K562 (cell line): ENCODE measurements around the gene CPNE2. TPM values are rescaled to one million over a fixed set of nuclear protein-coding genes. Genes with fewer than 3 reads are reported as not detected.

Source experiments
- ATAC-seq: fragments of 200-7000 bp; cut with Tn5 transposase; 3 replicates; pipeline ENCODE4 v1.9.1; 2020; ENCODE audit warnings: moderate library complexity
- BruUV-seq: library from RNA; stranded (reverse); fragments of 400-500 nt; replicated peaks from 2 replicates; lab custom pipeline; 2021; lab: Mats Ljungman, UMichigan
- CTCF ChIA-PET: fragments of 300-600 bp; formaldehyde crosslinking; extraction: SDS; loops from one replicate; lab custom pipeline; 2021; ENCODE audit warnings: low intra/inter-chr PET ratio; lab: Yijun Ruan, JAX
- POLR2A ChIA-PET: fragments of 300-600, 350-650 bp; sonication (Branson Sonifier 250); formaldehyde crosslinking; extraction: SDS; loops from one replicate; lab custom pipeline; 2021; ENCODE audit warnings: antibody characterized with exemption, inconsistent platforms; lab: Yijun Ruan, JAX
- DNase-seq, 4 experiments: peaks; one replicate each; pipeline versions ENCODE4 v3.0.0 to v3.0.0-alpha.2; 2011 to 2018; ENCODE audit warnings: low spot score in 3 of 4, mixed read lengths in 3 of 4; ENCODE audit errors: extremely low read depth in 1 of 4
- FAIRE-seq: peaks from 2 replicates; lab custom pipeline; 2011; peaks lifted over from hg19 to GRCh38; lab: Jason Lieb, UNC
- H2AFZ ChIP-seq: 2 replicates; pipeline ENCODE4 v1.6.0; 2011; ENCODE audit warnings: low read depth, low read length, control low read depth, inconsistent platforms
- H3K27ac ChIP-seq: fragments of 200-600 bp; 3 replicates; pipeline ENCODE4 v1.8.0; 2011; ENCODE audit warnings: low read depth, mild to moderate bottlenecking, control low read depth, inconsistent platforms, low read length, moderate library complexity, mixed read lengths; ENCODE audit errors: extremely low read depth
- H3K27me3 ChIP-seq, 2 experiments: fragments of 300-600 bp in 1 of 2; 2 replicates in 1 of 2; 3 replicates in 1 of 2; pipeline versions ENCODE4 v1.6.0 to v1.8.0; 2011; ENCODE audit warnings: inconsistent platforms in 2 of 2, low read length in 2 of 2, mild to moderate bottlenecking in 1 of 2, mixed read lengths in 1 of 2, moderate library complexity in 1 of 2; ENCODE audit not compliant: control insufficient read depth in 2 of 2, insufficient read depth in 2 of 2
- H3K36me3 ChIP-seq: fragments of 300-600 bp; 3 replicates; pipeline ENCODE4 v1.8.0; 2011; ENCODE audit warnings: mild to moderate bottlenecking, low read length, inconsistent platforms; ENCODE audit not compliant: control insufficient read depth, insufficient read depth
- H3K4me1 ChIP-seq, 2 experiments: fragments of 200-600 bp in 1 of 2; replicated peaks in 1 of 2; 2 replicates in 1 of 2; 3 replicates in 1 of 2; pipeline versions ENCODE4 v1.5.1 to v1.8.0; 2011; ENCODE audit warnings: inconsistent platforms in 2 of 2, low read length in 2 of 2, mild to moderate bottlenecking in 1 of 2, mixed read lengths in 1 of 2, moderate library complexity in 1 of 2; ENCODE audit not compliant: control insufficient read depth in 2 of 2, insufficient read depth in 2 of 2
- H3K4me2 ChIP-seq: 2 replicates; pipeline ENCODE4 v1.6.1; 2011; ENCODE audit warnings: low read length, control low read depth, inconsistent platforms, mixed read lengths; ENCODE audit not compliant: insufficient read depth
- H3K4me3 ChIP-seq: fragments of 200-600 bp; sonication (generic), shearing (Covaris generic); 2 replicates; pipeline ENCODE4 v1.5.1; 2016; ENCODE audit warnings: control low read depth, inconsistent platforms
- H3K79me2 ChIP-seq: fragments of 200-600 bp; 3 replicates; pipeline ENCODE4 v1.8.0; 2011; ENCODE audit warnings: low read length, inconsistent platforms; ENCODE audit not compliant: control insufficient read depth, insufficient read depth
- H3K9ac ChIP-seq, 2 experiments: 2 replicates each; pipeline versions ENCODE4 v1.6.0 to v1.6.1; 2011; ENCODE audit warnings: low read depth in 2 of 2, low read length in 2 of 2, control low read depth in 1 of 2, inconsistent platforms in 1 of 2, mild to moderate bottlenecking in 1 of 2, mixed read lengths in 1 of 2; ENCODE audit not compliant: insufficient read depth in 1 of 2
- H3K9me1 ChIP-seq: one replicate; pipeline ENCODE4 v1.6.0; 2011; ENCODE audit warnings: inconsistent platforms, mild to moderate bottlenecking, low read length, moderate library complexity; ENCODE audit not compliant: control insufficient read depth, insufficient read depth
- H3K9me3 ChIP-seq: replicated peaks from 2 replicates; pipeline ENCODE4 v1.5.1; 2011; ENCODE audit warnings: low read depth, low read length, inconsistent platforms; ENCODE audit not compliant: control insufficient read depth, insufficient read depth
- H4K20me1 ChIP-seq: replicated peaks from 2 replicates; pipeline ENCODE4 v1.6.1; 2011; ENCODE audit warnings: low read length, inconsistent platforms, mixed read lengths; ENCODE audit not compliant: control insufficient read depth, insufficient read depth
- ATF7 ChIP-seq: fragments of 450-650 bp; IDR thresholded peaks from 2 replicates; pipeline ENCODE4 v1.7.1; 2014; ENCODE audit warnings: mild to moderate bottlenecking, moderate library complexity
- CREM ChIP-seq: IDR thresholded peaks from 2 replicates; pipeline ENCODE4 v1.6.1; 2014; ENCODE audit warnings: antibody characterized with exemption, low read depth
- HMG20A ChIP-seq: fragments of 450-650 bp; formaldehyde crosslinking; conservative IDR thresholded peaks from 2 replicates; pipeline ENCODE4 v1.4.0; 2020; ENCODE audit warnings: mild to moderate bottlenecking, mixed read lengths
- KLF16 ChIP-seq: IDR thresholded peaks from 2 replicates; pipeline ENCODE4 v1.6.1; 2016; ENCODE audit warnings: antibody characterized with exemption
- RBBP5 ChIP-seq: fragments of 200-600 bp; sonication (generic); IDR thresholded peaks from 2 replicates; pipeline ENCODE4 v1.6.1; 2012; ENCODE audit warnings: borderline replicate concordance, mild to moderate bottlenecking, low read length, control low read depth, inconsistent platforms; ENCODE audit not compliant: insufficient read depth, poor library complexity, severe bottlenecking
- SLC30A9 ChIP-seq: fragments of 250-450 bp; sonication (Bioruptor Pico); IDR thresholded peaks from 2 replicates; pipeline ENCODE4 v1.8.0; 2022; ENCODE audit warnings: mild to moderate bottlenecking, moderate library complexity
- TAF1 ChIP-seq: IDR thresholded peaks from 2 replicates; pipeline ENCODE4 v1.6.1; 2011; ENCODE audit warnings: mild to moderate bottlenecking, low read length, moderate library complexity; ENCODE audit not compliant: insufficient read depth, control insufficient read depth, severe bottlenecking; ENCODE audit errors: extremely low read depth
- WGBS: fragments of 100-300 bp; shearing (Covaris generic); methylation state at CpG from one replicate; pipeline ENCODE4 v1.1.6; 2016; ENCODE audit warnings: low coverage, mixed read lengths; ENCODE audit not compliant: insufficient coverage; ENCODE audit errors: missing lambda C conversion rate; 5-methylcytosine and 5-hydroxymethylcytosine counted together
- in situ Hi-C: fragments of 300-500 bp; cut with MboI; formaldehyde crosslinking; loops from 4 replicates; pipeline ENCODE4 v1.15.0; 2018; ENCODE audit warnings: inconsistent platforms, mixed read lengths
- intact Hi-C: fragments of 100-400 bp; cut with micrococcal nuclease; formaldehyde crosslinking; loops from 2 replicates; pipeline ENCODE4 v1.14.2; 2022
- polyA plus RNA-seq, 8 experiments: library from polyadenylated mRNA; depleted of rRNA in 4 of 8; stranded (reverse) in 5 of 8; unstranded in 3 of 8; fragments of >200 nt; fragmentation: Nextera tagmentation in 2 of 8; fragmentation: Illumina TruSeq in 1 of 8; extraction: Ambion mirVana in 2 of 8; extraction: Trizol in 1 of 8; gene quantifications; 2 replicates each; pipeline versions ENCODE4 v1.2.1 to v1.2.3, GENCODE V29; 2011 to 2014; ENCODE audit warnings: inconsistent platforms in 1 of 8, missing spikeins in 1 of 8
- total RNA-seq, 7 experiments: library from RNA; depleted of rRNA in 6 of 7; stranded (reverse); fragments of >200 nt in 6 of 7; fragmentation: Illumina TruSeq in 2 of 7; extraction: Trizol in 2 of 7; gene quantifications; 2 replicates each; pipeline versions ENCODE4 v1.2.1 to v1.2.3, GENCODE V29; 2011 to 2021; ENCODE audit warnings: low replicate concordance in 1 of 7
- TF ChIP-seq, protein P1 (sequence below): fragments of 450-650 bp; IDR thresholded peaks from 2 replicates; pipeline ENCODE4 v1.6.1; 2016; ENCODE audit warnings: low read depth
- TF ChIP-seq, protein P2 (sequence below), 2 experiments: IDR thresholded peaks; 2 replicates each; pipeline ENCODE4 v1.6.1; 2012; ENCODE audit warnings: improper control_type of control experiment in 2 of 2, low read depth in 2 of 2, low read length in 2 of 2, borderline replicate concordance in 1 of 2

Gene CPNE2
- total and polyA plus RNA-seq, 9 of the 15 experiments (the other 6 are each of a cell fraction or from before 2014, with no cell fraction given): 3.0 to 13.9 (median 8.6) TPM

DNA sequence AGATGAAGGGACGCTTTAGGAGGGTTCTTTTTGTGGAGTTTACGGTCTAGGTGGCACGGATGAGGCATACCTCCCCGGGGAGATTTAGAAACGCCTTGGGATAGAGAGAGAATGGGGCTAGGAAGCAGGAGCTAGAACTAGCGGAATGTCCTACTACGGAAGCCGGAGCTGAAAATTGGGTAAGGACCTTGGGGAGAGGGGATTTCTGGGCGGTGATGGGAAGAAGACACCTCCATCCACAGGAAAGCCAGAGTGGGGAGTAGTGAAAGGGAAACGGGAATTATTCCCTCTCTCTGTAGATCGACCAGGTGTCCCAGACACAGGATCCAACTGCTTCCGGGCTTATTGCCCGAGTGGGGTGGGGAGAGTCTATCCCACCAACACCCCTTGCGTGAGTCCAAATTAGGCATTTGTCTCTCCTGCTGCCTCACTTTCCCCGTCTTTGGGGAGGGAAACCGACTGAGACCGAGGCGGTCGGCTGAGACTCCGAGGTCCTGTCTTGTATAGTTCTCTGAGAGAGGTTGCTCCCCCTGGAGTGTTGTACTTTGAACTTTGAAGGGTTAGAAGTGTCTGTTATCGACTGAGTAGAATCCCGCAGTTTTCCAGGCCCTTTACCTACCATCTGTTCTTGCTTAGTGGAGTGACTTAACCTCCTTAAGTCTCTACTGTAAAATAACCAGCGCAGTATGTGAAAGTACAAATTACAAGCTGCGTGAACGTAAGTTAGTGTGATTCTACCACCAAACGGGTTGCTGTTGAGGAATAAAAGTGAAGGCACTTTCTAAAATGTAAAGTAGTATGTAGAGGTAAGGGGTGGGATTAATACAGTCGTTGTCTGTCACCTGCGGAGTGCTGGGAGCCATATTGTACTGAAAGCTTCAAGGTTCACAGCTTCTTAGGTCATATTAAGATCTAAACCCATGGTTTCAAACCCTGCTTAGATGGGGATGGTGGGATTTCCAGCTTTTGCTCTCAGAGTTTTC is 94.8 kb downstream of the CPNE2 start:
- Histone ChIP-seq H3K9ac (peak overlapping the region; percentile 88 to 90), H3K27me3 (no peaks in the 10 kb centered on the region), H3K9me1 (no peaks in the 10 kb centered on the region), H2AFZ (peak overlapping the region; percentile 91), H4K20me1 (no peaks in the 10 kb centered on the region), H3K79me2 (peaks cover 94% of the 10 kb centered on the region), H3K4me2 (peak overlapping the region; percentile 97), H3K4me3 (peak overlapping the region; percentile 94), H3K36me3 (peaks cover 5% of the 10 kb centered on the region; the same call in 1 of the 3 replicates), H3K27ac (peak overlapping the region; percentile 80), H3K9me3 (no peaks in the 10 kb centered on the region), H3K4me1 (peaks cover 6 to 9% of the 10 kb centered on the region in 2 experiments)
- BruUV-seq: TSS peak; percentile 56
- 2% methylated on average over 28 of the region's 28 CpGs for WGBS
- DNase-seq (peak; percentile 24 to 64 (median 36)), ATAC-seq (peak; percentile 52), FAIRE-seq (peak; percentile 71)
- ChIA-PET CTCF (no interaction called here), POLR2A (interaction anchor here (0.7 to 1.1 kb wide), 8 partner anchors 8 to 256 kb away, joined by 3 to 4 read pairs (median 3); no protein-coding TSS in a partner anchor)
- intact Hi-C loops: loop anchor here (2.0 kb wide), 1 partner anchor 112 kb away; no protein-coding TSS in a partner anchor
- in situ Hi-C loops: no loop called here
- TF ChIP-seq CREM (0 out of 2 replicates have a peak, but pooled peaks have one; percentile 14), ATF7 (peak; percentile 31; the same call in 1 of the 2 replicates), TAF1 (peak; percentile 23), KLF16 (peak; percentile 15; the same call in 1 of the 2 replicates), RBBP5 (peak; percentile 29), SLC30A9 (CRISPR knock-in tag) (no peak), HMG20A (CRISPR knock-in tag) (no peak)
- TF ChIP-seq, protein P1, sequence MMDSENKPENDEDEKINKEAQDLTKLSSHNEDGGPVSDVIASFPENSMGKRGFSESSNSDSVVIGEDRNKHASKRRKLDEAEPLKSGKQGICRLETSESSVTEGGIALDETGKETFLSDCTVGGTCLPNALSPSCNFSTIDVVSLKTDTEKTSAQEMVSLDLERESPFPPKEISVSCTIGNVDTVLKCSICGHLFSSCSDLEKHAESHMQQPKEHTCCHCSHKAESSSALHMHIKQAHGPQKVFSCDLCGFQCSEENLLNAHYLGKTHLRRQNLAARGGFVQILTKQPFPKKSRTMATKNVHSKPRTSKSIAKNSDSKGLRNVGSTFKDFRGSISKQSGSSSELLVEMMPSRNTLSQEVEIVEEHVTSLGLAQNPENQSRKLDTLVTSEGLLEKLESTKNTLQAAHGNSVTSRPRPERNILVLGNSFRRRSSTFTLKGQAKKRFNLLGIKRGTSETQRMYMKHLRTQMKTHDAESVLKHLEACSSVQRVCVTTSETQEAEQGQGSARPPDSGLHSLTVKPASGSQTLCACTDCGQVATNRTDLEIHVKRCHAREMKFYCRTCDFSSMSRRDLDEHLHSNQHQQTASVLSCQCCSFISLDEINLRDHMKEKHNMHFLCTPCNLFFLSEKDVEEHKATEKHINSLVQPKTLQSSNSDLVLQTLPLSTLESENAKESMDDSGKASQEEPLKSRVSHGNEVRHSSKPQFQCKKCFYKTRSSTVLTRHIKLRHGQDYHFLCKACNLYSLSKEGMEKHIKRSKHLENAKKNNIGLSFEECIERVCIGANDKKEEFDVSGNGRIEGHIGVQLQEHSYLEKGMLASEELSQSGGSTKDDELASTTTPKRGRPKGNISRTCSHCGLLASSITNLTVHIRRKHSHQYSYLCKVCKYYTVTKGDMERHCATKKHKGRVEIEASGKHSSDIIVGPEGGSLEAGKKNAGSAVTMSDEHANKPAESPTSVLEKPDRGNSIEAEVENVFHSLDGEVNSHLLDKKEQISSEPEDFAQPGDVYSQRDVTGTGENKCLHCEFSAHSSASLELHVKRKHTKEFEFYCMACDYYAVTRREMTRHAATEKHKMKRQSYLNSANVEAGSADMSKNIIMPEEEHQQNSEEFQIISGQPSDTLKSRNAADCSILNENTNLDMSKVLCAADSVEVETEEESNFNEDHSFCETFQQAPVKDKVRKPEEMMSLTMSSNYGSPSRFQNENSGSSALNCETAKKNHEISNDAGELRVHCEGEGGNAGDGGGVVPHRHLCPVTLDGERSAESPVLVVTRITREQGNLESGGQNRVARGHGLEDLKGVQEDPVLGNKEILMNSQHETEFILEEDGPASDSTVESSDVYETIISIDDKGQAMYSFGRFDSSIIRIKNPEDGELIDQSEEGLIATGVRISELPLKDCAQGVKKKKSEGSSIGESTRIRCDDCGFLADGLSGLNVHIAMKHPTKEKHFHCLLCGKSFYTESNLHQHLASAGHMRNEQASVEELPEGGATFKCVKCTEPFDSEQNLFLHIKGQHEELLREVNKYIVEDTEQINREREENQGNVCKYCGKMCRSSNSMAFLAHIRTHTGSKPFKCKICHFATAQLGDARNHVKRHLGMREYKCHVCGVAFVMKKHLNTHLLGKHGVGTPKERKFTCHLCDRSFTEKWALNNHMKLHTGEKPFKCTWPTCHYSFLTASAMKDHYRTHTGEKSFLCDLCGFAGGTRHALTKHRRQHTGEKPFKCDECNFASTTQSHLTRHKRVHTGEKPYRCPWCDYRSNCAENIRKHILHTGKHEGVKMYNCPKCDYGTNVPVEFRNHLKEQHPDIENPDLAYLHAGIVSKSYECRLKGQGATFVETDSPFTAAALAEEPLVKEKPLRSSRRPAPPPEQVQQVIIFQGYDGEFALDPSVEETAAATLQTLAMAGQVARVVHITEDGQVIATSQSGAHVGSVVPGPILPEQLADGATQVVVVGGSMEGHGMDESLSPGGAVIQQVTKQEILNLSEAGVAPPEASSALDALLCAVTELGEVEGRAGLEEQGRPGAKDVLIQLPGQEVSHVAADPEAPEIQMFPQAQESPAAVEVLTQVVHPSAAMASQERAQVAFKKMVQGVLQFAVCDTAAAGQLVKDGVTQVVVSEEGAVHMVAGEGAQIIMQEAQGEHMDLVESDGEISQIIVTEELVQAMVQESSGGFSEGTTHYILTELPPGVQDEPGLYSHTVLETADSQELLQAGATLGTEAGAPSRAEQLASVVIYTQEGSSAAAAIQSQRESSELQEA: peak; percentile 81
- TF ChIP-seq, protein P2, sequence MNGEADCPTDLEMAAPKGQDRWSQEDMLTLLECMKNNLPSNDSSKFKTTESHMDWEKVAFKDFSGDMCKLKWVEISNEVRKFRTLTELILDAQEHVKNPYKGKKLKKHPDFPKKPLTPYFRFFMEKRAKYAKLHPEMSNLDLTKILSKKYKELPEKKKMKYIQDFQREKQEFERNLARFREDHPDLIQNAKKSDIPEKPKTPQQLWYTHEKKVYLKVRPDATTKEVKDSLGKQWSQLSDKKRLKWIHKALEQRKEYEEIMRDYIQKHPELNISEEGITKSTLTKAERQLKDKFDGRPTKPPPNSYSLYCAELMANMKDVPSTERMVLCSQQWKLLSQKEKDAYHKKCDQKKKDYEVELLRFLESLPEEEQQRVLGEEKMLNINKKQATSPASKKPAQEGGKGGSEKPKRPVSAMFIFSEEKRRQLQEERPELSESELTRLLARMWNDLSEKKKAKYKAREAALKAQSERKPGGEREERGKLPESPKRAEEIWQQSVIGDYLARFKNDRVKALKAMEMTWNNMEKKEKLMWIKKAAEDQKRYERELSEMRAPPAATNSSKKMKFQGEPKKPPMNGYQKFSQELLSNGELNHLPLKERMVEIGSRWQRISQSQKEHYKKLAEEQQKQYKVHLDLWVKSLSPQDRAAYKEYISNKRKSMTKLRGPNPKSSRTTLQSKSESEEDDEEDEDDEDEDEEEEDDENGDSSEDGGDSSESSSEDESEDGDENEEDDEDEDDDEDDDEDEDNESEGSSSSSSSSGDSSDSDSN (IDR thresholded peaks at IDR 0.05; ENCODE audit: borderline replicate concordance in 1 of 2, low read depth in 2 of 2, low read length in 2 of 2): 0 out of 4 replicates have a peak, but pooled peaks of 1 of the 2 experiments have one; percentile 36
